Right forelimb (tissue), 1 donor: ENCODE data around the gene BSG.

Experiments
- DNase-seq: peaks from one replicate; pipeline ENCODE4 v3.0.0-alpha.2; 2018

Gene BSG

GRCh38 chr19:572140-572742 lies at the start of gene BSG:
TSS of gene BSG (plus strand) at chr19:572596. CDS start at chr19:572635, 39 bp downstream.
- peak; percentile 98 for DNase-seq

- no peak for DNase-seq
Measured at GRCh38 chr19:522726-523125, 49.7 kb upstream of the BSG start.

GRCh38 chr19:524062-524674 lies 48.2 kb upstream of the BSG start:
- DNase-seq: no peak

- DNase-seq: no peak
Measured at GRCh38 chr19:525029-525428, 47.4 kb upstream of the BSG start.

GRCh38 chr19:525857-526419 lies 46.5 kb upstream of the BSG start:
- DNase-seq: no peak

- DNase-seq: no peak
Measured at GRCh38 chr19:530134-531008, 42.0 kb upstream of the BSG start.

- DNase-seq: peak; percentile 93
Measured at GRCh38 chr19:531009-531752, 41.2 kb upstream of the BSG start.

- peak; percentile 56 for DNase-seq
Measured at GRCh38 chr19:531753-532560, 40.4 kb upstream of the BSG start, which contains the start of gene CDC34. TSS of gene CDC34 (plus strand) at chr19:531760. CDS start at chr19:531932, 172 bp downstream.

- peak; percentile 81 for DNase-seq
Measured at GRCh38 chr19:532561-533363, 39.6 kb upstream of the BSG start.

- DNase-seq: peak; percentile 58
Measured at GRCh38 chr19:533364-534058, 38.9 kb upstream of the BSG start.

- DNase-seq: no peak
Measured at GRCh38 chr19:534088-534487, 38.3 kb upstream of the BSG start.

GRCh38 chr19:535017-535835 lies 37.2 kb upstream of the BSG start:
- no peak for DNase-seq

- DNase-seq: no peak
Measured at GRCh38 chr19:536031-536880, 36.1 kb upstream of the BSG start.

GRCh38 chr19:536881-537404 lies 35.5 kb upstream of the BSG start:
- DNase-seq: no peak

- DNase-seq: no peak
Measured at GRCh38 chr19:538641-539428, 33.6 kb upstream of the BSG start.

GRCh38 chr19:539429-540030 lies 32.9 kb upstream of the BSG start:
- DNase-seq: no peak
